Hepatocyte (in vitro differentiated cells): Measurements from ENCODE around the gene GLS. TPM values are rescaled to one million over a fixed set of nuclear protein-coding genes. Genes with fewer than 3 reads are reported as not detected.

Source experiments
- DNase-seq: peaks from one replicate; pipeline ENCODE4 v3.0.0-alpha.2; 2016; ENCODE audit warnings: low spot score
- H2AFZ ChIP-seq: fragments of 200-600 bp; sonication (generic); 2 replicates; pipeline ENCODE4 v1.6.0; 2016; ENCODE audit warnings: antibody characterized with exemption, mild to moderate bottlenecking
- H3K27ac ChIP-seq: fragments of 200-600 bp; sonication (generic); 2 replicates; pipeline ENCODE4 v1.5.1; 2016; ENCODE audit warnings: mild to moderate bottlenecking
- H3K27me3 ChIP-seq: fragments of 200-600 bp; sonication (generic); 2 replicates; pipeline ENCODE4 v1.6.1; 2016
- H3K36me3 ChIP-seq: fragments of 200-600 bp; sonication (generic); replicated peaks from 2 replicates; pipeline ENCODE4 v1.5.1; 2016; ENCODE audit warnings: low read depth; ENCODE audit not compliant: insufficient read depth
- H3K4me1 ChIP-seq: fragments of 200-600 bp; sonication (generic); 2 replicates; pipeline ENCODE4 v1.5.1; 2016; ENCODE audit warnings: mild to moderate bottlenecking, moderate library complexity; ENCODE audit not compliant: insufficient read depth
- H3K4me2 ChIP-seq: fragments of 200-600 bp; sonication (generic); 2 replicates; pipeline ENCODE4 v1.6.0; 2016
- H3K4me3 ChIP-seq: fragments of 200-600 bp; sonication (generic); 2 replicates; pipeline ENCODE4 v1.5.1; 2016; ENCODE audit warnings: mild to moderate bottlenecking
- H3K79me2 ChIP-seq: fragments of 200-600 bp; sonication (generic); 2 replicates; pipeline ENCODE4 v1.6.0; 2017; ENCODE audit warnings: mild to moderate bottlenecking
- H3K9me2 ChIP-seq: fragments of 200-600 bp; sonication (generic); replicated peaks from 2 replicates; pipeline ENCODE4 v1.6.0; 2017; ENCODE audit warnings: mild to moderate bottlenecking; ENCODE audit not compliant: insufficient read depth
- H3K9me3 ChIP-seq: fragments of 200-600 bp; sonication (generic); 2 replicates; pipeline ENCODE4 v1.5.1; 2016; ENCODE audit warnings: low read depth, mild to moderate bottlenecking
- H4K20me1 ChIP-seq: fragments of 200-600 bp; sonication (generic); 2 replicates; pipeline ENCODE4 v1.6.0; 2016; ENCODE audit warnings: mild to moderate bottlenecking; ENCODE audit not compliant: insufficient read depth, poor library complexity, severe bottlenecking
- EZH2 ChIP-seq: fragments of 200-600 bp; sonication (generic); IDR thresholded peaks from 2 replicates; pipeline ENCODE4 v1.6.1; 2016; ENCODE audit warnings: antibody characterized with exemption, mild to moderate bottlenecking, borderline replicate concordance
- EZH2phosphoT487 ChIP-seq: fragments of 200-600 bp; sonication (generic); IDR thresholded peaks from one replicate; pipeline ENCODE4 v1.6.1; 2018; ENCODE audit warnings: antibody characterized with exemption, mild to moderate bottlenecking, low read depth, moderate library complexity; ENCODE audit not compliant: unreplicated experiment, severe bottlenecking
- WGBS: methylation state at CpG from one replicate; pipeline ENCODE4 v1.1.6; 2016; ENCODE audit warnings: low lambda C conversion rate; ENCODE audit errors: missing lambda C conversion rate; 5-methylcytosine and 5-hydroxymethylcytosine counted together
- polyA plus RNA-seq: library from polyadenylated mRNA; unstranded; fragments of >200 nt; fragmentation: Nextera tagmentation; extraction: Ambion mirVana; gene quantifications from 2 replicates; pipeline ENCODE4 v1.2.1, GENCODE V29; 2016
- total RNA-seq: library from RNA; depleted of rRNA; stranded (reverse); fragments of >200 nt; gene quantifications from 2 replicates; pipeline ENCODE4 v1.2.3, GENCODE V29; 2014
- TF ChIP-seq, protein P1 (sequence below): fragments of 200-600 bp; sonication (generic); IDR thresholded peaks from 2 replicates; pipeline ENCODE4 v1.5.1; 2016; ENCODE audit warnings: antibody characterized with exemption, mild to moderate bottlenecking; ENCODE audit not compliant: poor library complexity

Gene GLS
- total and polyA plus RNA-seq, 2 experiments from 2014 or later, result 78.8 to 460 TPM

- Histone ChIP-seq H3K36me3 (peaks cover 14% of the 10 kb centered on the region), H3K79me2 (no peaks in the 10 kb centered on the region), H4K20me1 (no peaks in the 10 kb centered on the region), H2AFZ (no peak overlapping the region), H3K4me1 (peaks cover 7% of the 10 kb centered on the region), H3K9me3 (no peaks in the 10 kb centered on the region), H3K9me2 (no peaks in the 10 kb centered on the region), H3K4me2 (no peak overlapping the region), H3K4me3 (no peak overlapping the region), H3K27me3 (no peaks in the 10 kb centered on the region), H3K27ac (no peak overlapping the region)
- 97% methylated on average over 12 of the region's 12 CpGs for WGBS
- DNase-seq, result no peak
- TF ChIP-seq, protein P1, sequence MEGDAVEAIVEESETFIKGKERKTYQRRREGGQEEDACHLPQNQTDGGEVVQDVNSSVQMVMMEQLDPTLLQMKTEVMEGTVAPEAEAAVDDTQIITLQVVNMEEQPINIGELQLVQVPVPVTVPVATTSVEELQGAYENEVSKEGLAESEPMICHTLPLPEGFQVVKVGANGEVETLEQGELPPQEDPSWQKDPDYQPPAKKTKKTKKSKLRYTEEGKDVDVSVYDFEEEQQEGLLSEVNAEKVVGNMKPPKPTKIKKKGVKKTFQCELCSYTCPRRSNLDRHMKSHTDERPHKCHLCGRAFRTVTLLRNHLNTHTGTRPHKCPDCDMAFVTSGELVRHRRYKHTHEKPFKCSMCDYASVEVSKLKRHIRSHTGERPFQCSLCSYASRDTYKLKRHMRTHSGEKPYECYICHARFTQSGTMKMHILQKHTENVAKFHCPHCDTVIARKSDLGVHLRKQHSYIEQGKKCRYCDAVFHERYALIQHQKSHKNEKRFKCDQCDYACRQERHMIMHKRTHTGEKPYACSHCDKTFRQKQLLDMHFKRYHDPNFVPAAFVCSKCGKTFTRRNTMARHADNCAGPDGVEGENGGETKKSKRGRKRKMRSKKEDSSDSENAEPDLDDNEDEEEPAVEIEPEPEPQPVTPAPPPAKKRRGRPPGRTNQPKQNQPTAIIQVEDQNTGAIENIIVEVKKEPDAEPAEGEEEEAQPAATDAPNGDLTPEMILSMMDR, result no peak
- TF ChIP-seq EZH2 (no peak), EZH2phosphoT487 (no peak)
These were observed 94.2 kb downstream of the GLS start for GRCh38 chr2:190974629-190975361.

DNA sequence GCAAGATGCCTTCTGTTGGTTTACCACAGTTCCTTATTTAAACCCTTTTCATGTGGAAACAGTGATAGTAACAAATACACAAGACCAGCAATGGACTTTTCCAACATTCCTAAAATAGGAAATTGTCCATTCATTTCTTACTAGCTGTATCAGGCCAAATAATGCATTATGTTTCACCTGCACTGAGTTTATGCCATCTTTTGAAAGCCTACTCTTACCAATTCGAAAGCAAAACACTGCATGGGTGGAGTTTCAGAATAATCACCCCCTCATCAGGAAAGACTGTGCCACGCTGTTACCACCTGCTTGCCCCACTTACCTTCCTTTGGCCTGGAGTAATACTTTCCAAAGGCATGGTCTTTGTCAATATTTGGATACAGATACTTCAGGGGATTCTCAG, 95.9 kb downstream of the GLS start:
- Histone ChIP-seq H3K27ac (no peak overlapping the region), H3K27me3 (no peaks in the 10 kb centered on the region), H3K4me1 (peaks cover 19% of the 10 kb centered on the region), H3K9me2 (no peaks in the 10 kb centered on the region), H3K79me2 (no peaks in the 10 kb centered on the region), H3K4me2 (no peak overlapping the region), H3K4me3 (no peak overlapping the region), H3K36me3 (peaks cover 14% of the 10 kb centered on the region), H2AFZ (no peak overlapping the region), H3K9me3 (no peaks in the 10 kb centered on the region), H4K20me1 (no peaks in the 10 kb centered on the region)
- TF ChIP-seq EZH2 (no peak), EZH2phosphoT487 (no peak)
- TF ChIP-seq, protein P1, result no peak
- WGBS, result 96% methylated on average over 2 of the region's 2 CpGs
- no peak for DNase-seq

- Histone ChIP-seq H2AFZ (no peak overlapping the region), H3K36me3 (peaks cover 14% of the 10 kb centered on the region), H4K20me1 (no peaks in the 10 kb centered on the region), H3K4me2 (no peak overlapping the region), H3K27me3 (no peaks in the 10 kb centered on the region), H3K27ac (no peak overlapping the region), H3K4me3 (no peak overlapping the region), H3K9me3 (no peaks in the 10 kb centered on the region), H3K79me2 (no peaks in the 10 kb centered on the region), H3K4me1 (peaks cover 22% of the 10 kb centered on the region), H3K9me2 (no peaks in the 10 kb centered on the region)
- DNase-seq, result no peak
- WGBS, result 92% methylated on average over 5 of the region's 5 CpGs
- TF ChIP-seq EZH2, result no peak
- TF ChIP-seq, protein P1, result no peak
- TF ChIP-seq EZH2phosphoT487, result no peak
These were observed 96.9 kb downstream of the GLS start for GRCh38 chr2:190977505-190977904.
